Measurements from ENCODE around the gene MECP2.
"Not testable (repeated sequence)": the region's sequence is repeated elsewhere in the genome, so short reads cannot be mapped to it uniquely, and the experiment has no call there.

MECP2 gene

DNA sequence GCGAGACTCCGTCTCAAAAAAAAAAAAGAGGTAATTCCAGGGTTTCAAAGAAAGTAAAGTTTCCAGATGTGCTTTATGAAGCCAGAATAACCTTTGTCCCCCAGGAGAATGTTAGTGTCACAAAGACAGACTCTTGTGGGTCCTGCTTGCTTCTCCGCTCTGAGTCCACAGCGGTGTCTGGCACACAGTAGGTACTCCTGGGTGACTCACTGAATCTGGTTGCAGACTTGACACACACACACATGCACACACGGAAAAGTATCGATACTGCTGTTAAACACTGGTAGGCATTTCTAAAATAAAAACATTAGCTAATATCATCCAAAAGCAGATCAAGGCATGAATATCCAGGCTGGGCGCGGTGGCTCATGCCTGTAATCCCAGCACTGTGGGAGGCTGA lies 102.0 kb downstream of the MECP2 start:
- TF ChIP-seq, protein P1, sequence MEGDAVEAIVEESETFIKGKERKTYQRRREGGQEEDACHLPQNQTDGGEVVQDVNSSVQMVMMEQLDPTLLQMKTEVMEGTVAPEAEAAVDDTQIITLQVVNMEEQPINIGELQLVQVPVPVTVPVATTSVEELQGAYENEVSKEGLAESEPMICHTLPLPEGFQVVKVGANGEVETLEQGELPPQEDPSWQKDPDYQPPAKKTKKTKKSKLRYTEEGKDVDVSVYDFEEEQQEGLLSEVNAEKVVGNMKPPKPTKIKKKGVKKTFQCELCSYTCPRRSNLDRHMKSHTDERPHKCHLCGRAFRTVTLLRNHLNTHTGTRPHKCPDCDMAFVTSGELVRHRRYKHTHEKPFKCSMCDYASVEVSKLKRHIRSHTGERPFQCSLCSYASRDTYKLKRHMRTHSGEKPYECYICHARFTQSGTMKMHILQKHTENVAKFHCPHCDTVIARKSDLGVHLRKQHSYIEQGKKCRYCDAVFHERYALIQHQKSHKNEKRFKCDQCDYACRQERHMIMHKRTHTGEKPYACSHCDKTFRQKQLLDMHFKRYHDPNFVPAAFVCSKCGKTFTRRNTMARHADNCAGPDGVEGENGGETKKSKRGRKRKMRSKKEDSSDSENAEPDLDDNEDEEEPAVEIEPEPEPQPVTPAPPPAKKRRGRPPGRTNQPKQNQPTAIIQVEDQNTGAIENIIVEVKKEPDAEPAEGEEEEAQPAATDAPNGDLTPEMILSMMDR (IDR thresholded peaks at IDR 0.05; ENCODE audit: insufficient read depth, low read length): no peak
- TF ChIP-seq GABPA (IDR thresholded peaks at IDR 0.05; ENCODE audit: low read depth) (no peak), SPI1 (IDR thresholded peaks at IDR 0.05; ENCODE audit: borderline replicate concordance, low read depth) (no peak), POLR2AphosphoS5 (IDR thresholded peaks at IDR 0.05; ENCODE audit: low read depth) (no peak)
- TF ChIP-seq, protein P2, sequence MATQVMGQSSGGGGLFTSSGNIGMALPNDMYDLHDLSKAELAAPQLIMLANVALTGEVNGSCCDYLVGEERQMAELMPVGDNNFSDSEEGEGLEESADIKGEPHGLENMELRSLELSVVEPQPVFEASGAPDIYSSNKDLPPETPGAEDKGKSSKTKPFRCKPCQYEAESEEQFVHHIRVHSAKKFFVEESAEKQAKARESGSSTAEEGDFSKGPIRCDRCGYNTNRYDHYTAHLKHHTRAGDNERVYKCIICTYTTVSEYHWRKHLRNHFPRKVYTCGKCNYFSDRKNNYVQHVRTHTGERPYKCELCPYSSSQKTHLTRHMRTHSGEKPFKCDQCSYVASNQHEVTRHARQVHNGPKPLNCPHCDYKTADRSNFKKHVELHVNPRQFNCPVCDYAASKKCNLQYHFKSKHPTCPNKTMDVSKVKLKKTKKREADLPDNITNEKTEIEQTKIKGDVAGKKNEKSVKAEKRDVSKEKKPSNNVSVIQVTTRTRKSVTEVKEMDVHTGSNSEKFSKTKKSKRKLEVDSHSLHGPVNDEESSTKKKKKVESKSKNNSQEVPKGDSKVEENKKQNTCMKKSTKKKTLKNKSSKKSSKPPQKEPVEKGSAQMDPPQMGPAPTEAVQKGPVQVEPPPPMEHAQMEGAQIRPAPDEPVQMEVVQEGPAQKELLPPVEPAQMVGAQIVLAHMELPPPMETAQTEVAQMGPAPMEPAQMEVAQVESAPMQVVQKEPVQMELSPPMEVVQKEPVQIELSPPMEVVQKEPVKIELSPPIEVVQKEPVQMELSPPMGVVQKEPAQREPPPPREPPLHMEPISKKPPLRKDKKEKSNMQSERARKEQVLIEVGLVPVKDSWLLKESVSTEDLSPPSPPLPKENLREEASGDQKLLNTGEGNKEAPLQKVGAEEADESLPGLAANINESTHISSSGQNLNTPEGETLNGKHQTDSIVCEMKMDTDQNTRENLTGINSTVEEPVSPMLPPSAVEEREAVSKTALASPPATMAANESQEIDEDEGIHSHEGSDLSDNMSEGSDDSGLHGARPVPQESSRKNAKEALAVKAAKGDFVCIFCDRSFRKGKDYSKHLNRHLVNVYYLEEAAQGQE (IDR thresholded peaks at IDR 0.05; ENCODE audit: insufficient replicate concordance, low read depth): no peak
- Histone ChIP-seq H3K27me3 (ENCODE audit: insufficient read depth, poor library complexity, severe bottlenecking) (no peaks in the 10 kb centered on the region), H3K27ac (replicated peaks) (no peak overlapping the region), H3K4me3 (replicated peaks; ENCODE audit: insufficient read depth, low read length) (no peak overlapping the region)
- no peak for DNase-seq (ENCODE audit: low read depth in 1 of 2, low spot score in 1 of 2)

DNA sequence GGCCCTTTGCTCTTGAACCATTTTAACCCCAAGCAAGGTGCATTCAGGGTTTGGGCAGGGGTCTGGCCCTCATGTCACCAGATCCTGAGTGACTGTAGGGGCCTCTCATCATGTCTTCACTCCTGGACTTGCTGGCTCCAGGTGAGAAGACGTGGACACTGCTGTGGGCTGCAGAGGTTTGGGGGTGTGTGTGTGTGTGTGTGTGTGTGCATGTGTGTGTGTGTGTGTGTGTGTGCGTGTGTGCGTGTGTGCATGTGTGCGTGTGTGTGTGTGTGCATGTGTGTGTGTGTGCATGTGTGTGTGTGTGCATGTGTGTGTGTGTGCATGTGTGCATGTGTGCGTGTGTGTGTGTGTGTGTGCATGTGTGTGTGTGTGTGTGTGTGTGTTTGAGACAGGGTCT lies 103.1 kb downstream of the MECP2 start:
- not testable (repeated sequence) for H3K27me3 ChIP-seq (ENCODE audit: insufficient read depth, poor library complexity, severe bottlenecking); DNase-seq (ENCODE audit: low read depth in 1 of 2, low spot score in 1 of 2); H3K27ac ChIP-seq (replicated peaks); H3K4me3 ChIP-seq (replicated peaks; ENCODE audit: insufficient read depth, low read length)

DNA sequence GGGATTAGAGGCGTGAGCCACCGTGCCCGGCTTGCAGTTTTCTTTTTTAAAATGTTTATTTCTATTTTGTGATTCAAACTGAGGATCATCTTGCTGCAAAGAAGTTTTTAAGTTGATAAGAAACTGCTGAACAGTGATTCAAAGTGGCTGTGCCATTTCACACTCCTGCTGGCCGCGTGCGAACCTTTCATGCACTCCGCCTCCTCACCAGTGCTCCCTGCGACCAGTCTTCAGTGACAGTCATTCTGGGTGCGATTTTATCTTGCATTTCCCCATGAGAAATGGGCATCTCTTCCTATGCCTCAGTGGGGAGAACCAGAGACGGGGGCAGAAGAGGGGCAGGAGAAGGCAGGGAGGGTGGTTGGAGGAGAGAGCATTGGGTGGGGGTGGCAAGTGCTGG lies 103.5 kb downstream of the MECP2 start:
- H3K27me3 ChIP-seq (ENCODE audit: insufficient read depth, poor library complexity, severe bottlenecking): no peaks in the 10 kb centered on the region
- H3K4me3 ChIP-seq (replicated peaks; ENCODE audit: insufficient read depth, low read length): no peak overlapping the region
- H3K27ac ChIP-seq (replicated peaks): no peak overlapping the region
- TF ChIP-seq, protein P2 (IDR thresholded peaks at IDR 0.05; ENCODE audit: insufficient replicate concordance, low read depth): no peak
- TF ChIP-seq, protein P1 (IDR thresholded peaks at IDR 0.05; ENCODE audit: insufficient read depth, low read length): no peak
- TF ChIP-seq SPI1 (IDR thresholded peaks at IDR 0.05; ENCODE audit: borderline replicate concordance, low read depth): no peak
- TF ChIP-seq POLR2AphosphoS5 (IDR thresholded peaks at IDR 0.05; ENCODE audit: low read depth): no peak
- TF ChIP-seq GABPA (IDR thresholded peaks at IDR 0.05; ENCODE audit: low read depth): no peak
- no peak for DNase-seq (ENCODE audit: low read depth in 1 of 2, low spot score in 1 of 2)

DNA sequence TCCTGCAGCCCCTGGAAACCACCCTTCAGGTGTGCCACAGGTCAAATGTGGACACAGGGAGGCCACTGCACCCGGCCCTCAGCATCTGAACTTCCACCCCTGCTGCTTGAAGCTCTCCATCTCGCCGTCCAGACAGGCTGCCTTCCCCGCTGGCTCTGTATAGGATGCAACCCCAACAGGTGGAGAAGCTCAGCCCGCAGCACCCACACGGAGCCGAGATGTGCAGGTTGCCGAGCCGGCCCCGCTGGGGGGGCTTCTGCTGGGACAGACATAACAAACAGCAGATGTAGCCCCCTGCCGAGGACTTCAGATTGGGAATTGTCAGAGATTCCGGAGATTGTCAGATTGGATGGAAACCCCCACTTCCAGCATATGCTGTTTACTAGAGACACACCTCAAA lies 104.4 kb downstream of the MECP2 start:
- H3K27ac ChIP-seq (replicated peaks): no peak overlapping the region
- no peak for DNase-seq (ENCODE audit: low read depth in 1 of 2, low spot score in 1 of 2)
- no peak overlapping the region for H3K4me3 ChIP-seq (replicated peaks; ENCODE audit: insufficient read depth, low read length)
- TF ChIP-seq, protein P2 (IDR thresholded peaks at IDR 0.05; ENCODE audit: insufficient replicate concordance, low read depth): no peak
- TF ChIP-seq SPI1 (IDR thresholded peaks at IDR 0.05; ENCODE audit: borderline replicate concordance, low read depth): no peak
- TF ChIP-seq, protein P1 (IDR thresholded peaks at IDR 0.05; ENCODE audit: insufficient read depth, low read length): no peak
- TF ChIP-seq POLR2AphosphoS5 (IDR thresholded peaks at IDR 0.05; ENCODE audit: low read depth): no peak
- H3K27me3 ChIP-seq (ENCODE audit: insufficient read depth, poor library complexity, severe bottlenecking): no peaks in the 10 kb centered on the region
